HepG2 (cell line): ENCODE data around the gene MOGAT3. TPM values are rescaled to one million over a fixed set of nuclear protein-coding genes. Genes with fewer than 3 reads are reported as not detected.

Experiments
- CREM ChIP-seq, 2 experiments: sonication (generic) in 1 of 2; formaldehyde crosslinking in 1 of 2; IDR thresholded peaks; 2 replicates each; pipeline versions ENCODE4 v1.4.0 to v1.6.1; 2016 to 2020; ENCODE audit warnings: antibody characterized with exemption in 1 of 2, mild to moderate bottlenecking in 1 of 2, missing genetic modification reagents in 1 of 2
- DNMT3B ChIP-seq: conservative IDR thresholded peaks from 2 replicates; pipeline ENCODE4 v1.6.1; 2016; ENCODE audit warnings: missing biosample characterization, control low read depth
- GTF3A ChIP-seq: sonication (generic); formaldehyde crosslinking; conservative IDR thresholded peaks from 2 replicates; pipeline ENCODE4 v1.4.0; 2020; ENCODE audit warnings: mild to moderate bottlenecking, missing genetic modification reagents
- IKZF1 ChIP-seq: fragments of 450-650 bp; IDR thresholded peaks from 2 replicates; pipeline ENCODE4 v1.7.1; 2016
- ISL2 ChIP-seq: sonication (generic); formaldehyde crosslinking; IDR thresholded peaks from 2 replicates; pipeline ENCODE4 v1.5.0; 2020; ENCODE audit warnings: missing genetic modification reagents
- MBNL3 ChIP-seq: fragments of 250-450 bp; sonication (Bioruptor Pico); conservative IDR thresholded peaks from 2 replicates; pipeline ENCODE4 v1.8.0; 2022; ENCODE audit warnings: mild to moderate bottlenecking, inconsistent platforms
- NCOR1 ChIP-seq: fragments of 200-600 bp; sonication (generic); IDR thresholded peaks from 2 replicates; pipeline ENCODE4 v1.7.0; 2017; ENCODE audit warnings: antibody characterized with exemption, low read length, borderline replicate concordance
- RARG ChIP-seq: sonication (generic); formaldehyde crosslinking; IDR thresholded peaks from 2 replicates; pipeline ENCODE4 v1.4.0; 2020; ENCODE audit warnings: low read depth, mild to moderate bottlenecking, missing genetic modification reagents
- RORA ChIP-seq: sonication (generic); formaldehyde crosslinking; IDR thresholded peaks from 2 replicates; pipeline ENCODE4 v1.5.0; 2020; ENCODE audit warnings: mild to moderate bottlenecking, missing genetic modification reagents, moderate library complexity
- TOE1 ChIP-seq: sonication (generic); formaldehyde crosslinking; IDR thresholded peaks from 2 replicates; pipeline ENCODE4 v1.4.0; 2020; ENCODE audit warnings: mild to moderate bottlenecking, missing genetic modification reagents
- ZNF292 ChIP-seq: sonication (generic); formaldehyde crosslinking; IDR thresholded peaks from 2 replicates; pipeline ENCODE4 v1.8.1; 2022; ENCODE audit warnings: mild to moderate bottlenecking, low read depth, missing genetic modification reagents, borderline replicate concordance
- ZNF337 ChIP-seq: sonication (generic); formaldehyde crosslinking; IDR thresholded peaks from 2 replicates; pipeline ENCODE4 v1.5.1; 2020; ENCODE audit warnings: missing genetic modification reagents, low read depth, mild to moderate bottlenecking, borderline replicate concordance
- ZNF496 ChIP-seq: sonication (generic); formaldehyde crosslinking; IDR thresholded peaks from 2 replicates; pipeline ENCODE4 v1.8.1; 2023; ENCODE audit warnings: mild to moderate bottlenecking, moderate library complexity, missing genetic modification reagents; ENCODE audit not compliant: insufficient replicate concordance
- ZNF547 ChIP-seq: sonication (generic); formaldehyde crosslinking; IDR thresholded peaks from 2 replicates; pipeline ENCODE4 v1.5.1; 2020; ENCODE audit warnings: mild to moderate bottlenecking, missing genetic modification reagents
- polyA plus RNA-seq, 8 experiments: library from polyadenylated mRNA; depleted of rRNA in 3 of 8; stranded (reverse) in 7 of 8; unstranded in 1 of 8; fragments of >200 nt; fragmentation: Illumina TruSeq in 4 of 8; extraction: Trizol in 4 of 8; gene quantifications; 2 replicates each; pipeline versions ENCODE4 v1.2.1 to v1.2.3, GENCODE V29; 2011 to 2016; ENCODE audit warnings: low read depth in 4 of 8, missing spikeins in 1 of 8, mixed read lengths in 1 of 8; ENCODE audit not compliant: insufficient read depth in 1 of 8
- total RNA-seq, 5 experiments: library from RNA; depleted of rRNA; stranded (reverse); fragments of >200 nt; fragmentation: Illumina TruSeq; extraction: Trizol; gene quantifications; 2 replicates each; pipeline ENCODE4 v1.2.3, GENCODE V29; 2016; ENCODE audit warnings: low read depth in 1 of 5
- TF ChIP-seq, protein P1 (sequence below): sonication (generic); formaldehyde crosslinking; IDR thresholded peaks from 2 replicates; pipeline ENCODE4 v1.4.0; 2020; ENCODE audit warnings: missing genetic modification reagents
- TF ChIP-seq, protein P2 (sequence below): sonication (generic); formaldehyde crosslinking; IDR thresholded peaks from 2 replicates; pipeline ENCODE4 v1.8.0; 2022; ENCODE audit warnings: missing genetic modification reagents, mild to moderate bottlenecking, moderate library complexity, borderline replicate concordance
- TF ChIP-seq, protein P3 (sequence below), 2 experiments: sonication (generic) in 1 of 2; formaldehyde crosslinking in 1 of 2; IDR thresholded peaks; 2 replicates each; pipeline versions ENCODE4 v1.4.0 to v1.6.1; 2016 to 2020; ENCODE audit warnings: borderline replicate concordance in 1 of 2, low read depth in 1 of 2, mild to moderate bottlenecking in 1 of 2, missing genetic modification reagents in 1 of 2
- TF ChIP-seq, protein P4 (sequence below): sonication (generic); formaldehyde crosslinking; IDR thresholded peaks from 2 replicates; pipeline ENCODE4 v1.4.0; 2020; ENCODE audit warnings: missing genetic modification reagents

MOGAT3 gene
- total and polyA plus RNA-seq, 2 of the 13 experiments (the other 11 are each of a cell fraction or from before 2014, with no cell fraction given), result 22.5 to 30.5 TPM

GRCh38 chr7:101218236-101219125, 17.6 kb upstream of the MOGAT3 start (continued):
- TF ChIP-seq, protein P1, sequence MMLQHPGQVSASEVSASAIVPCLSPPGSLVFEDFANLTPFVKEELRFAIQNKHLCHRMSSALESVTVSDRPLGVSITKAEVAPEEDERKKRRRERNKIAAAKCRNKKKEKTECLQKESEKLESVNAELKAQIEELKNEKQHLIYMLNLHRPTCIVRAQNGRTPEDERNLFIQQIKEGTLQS (CRISPR knock-in tag), result no peak
- TF ChIP-seq ZNF547 (CRISPR knock-in tag) (no peak; the same call in 1 of the 2 replicates), ISL2 (no peak), ZNF337 (CRISPR knock-in tag) (no peak), GTF3A (CRISPR knock-in tag) (no peak), RARG (0 out of 2 replicates have a peak, but pooled peaks have one; percentile 55), TOE1 (no peak), RORA (CRISPR knock-in tag) (no peak), CREM (IDR thresholded peaks at IDR 0.05) (no peak), CREM (CRISPR knock-in tag; IDR thresholded peaks at IDR 0.05) (no peak), DNMT3B (CRISPR knock-in tag) (no peak), MBNL3 (CRISPR knock-in tag) (no peak), IKZF1 (no peak), NCOR1 (peak; percentile 14; the same call in 1 of the 2 replicates), ZNF496 (no peak), ZNF292 (CRISPR knock-in tag) (no peak; the same call in 1 of the 2 replicates)
- TF ChIP-seq, protein P2, sequence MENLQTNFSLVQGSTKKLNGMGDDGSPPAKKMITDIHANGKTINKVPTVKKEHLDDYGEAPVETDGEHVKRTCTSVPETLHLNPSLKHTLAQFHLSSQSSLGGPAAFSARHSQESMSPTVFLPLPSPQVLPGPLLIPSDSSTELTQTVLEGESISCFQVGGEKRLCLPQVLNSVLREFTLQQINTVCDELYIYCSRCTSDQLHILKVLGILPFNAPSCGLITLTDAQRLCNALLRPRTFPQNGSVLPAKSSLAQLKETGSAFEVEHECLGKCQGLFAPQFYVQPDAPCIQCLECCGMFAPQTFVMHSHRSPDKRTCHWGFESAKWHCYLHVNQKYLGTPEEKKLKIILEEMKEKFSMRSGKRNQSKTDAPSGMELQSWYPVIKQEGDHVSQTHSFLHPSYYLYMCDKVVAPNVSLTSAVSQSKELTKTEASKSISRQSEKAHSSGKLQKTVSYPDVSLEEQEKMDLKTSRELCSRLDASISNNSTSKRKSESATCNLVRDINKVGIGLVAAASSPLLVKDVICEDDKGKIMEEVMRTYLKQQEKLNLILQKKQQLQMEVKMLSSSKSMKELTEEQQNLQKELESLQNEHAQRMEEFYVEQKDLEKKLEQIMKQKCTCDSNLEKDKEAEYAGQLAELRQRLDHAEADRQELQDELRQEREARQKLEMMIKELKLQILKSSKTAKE (CRISPR knock-in tag), result no peak
- TF ChIP-seq, protein P3, sequence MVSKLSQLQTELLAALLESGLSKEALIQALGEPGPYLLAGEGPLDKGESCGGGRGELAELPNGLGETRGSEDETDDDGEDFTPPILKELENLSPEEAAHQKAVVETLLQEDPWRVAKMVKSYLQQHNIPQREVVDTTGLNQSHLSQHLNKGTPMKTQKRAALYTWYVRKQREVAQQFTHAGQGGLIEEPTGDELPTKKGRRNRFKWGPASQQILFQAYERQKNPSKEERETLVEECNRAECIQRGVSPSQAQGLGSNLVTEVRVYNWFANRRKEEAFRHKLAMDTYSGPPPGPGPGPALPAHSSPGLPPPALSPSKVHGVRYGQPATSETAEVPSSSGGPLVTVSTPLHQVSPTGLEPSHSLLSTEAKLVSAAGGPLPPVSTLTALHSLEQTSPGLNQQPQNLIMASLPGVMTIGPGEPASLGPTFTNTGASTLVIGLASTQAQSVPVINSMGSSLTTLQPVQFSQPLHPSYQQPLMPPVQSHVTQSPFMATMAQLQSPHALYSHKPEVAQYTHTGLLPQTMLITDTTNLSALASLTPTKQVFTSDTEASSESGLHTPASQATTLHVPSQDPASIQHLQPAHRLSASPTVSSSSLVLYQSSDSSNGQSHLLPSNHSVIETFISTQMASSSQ (IDR thresholded peaks at IDR 0.05; ENCODE audit: low read depth), result peak; percentile 95
- TF ChIP-seq, protein P3 (CRISPR knock-in tag; IDR thresholded peaks at IDR 0.05; ENCODE audit: borderline replicate concordance), result peak; percentile 98
- TF ChIP-seq, protein P4, sequence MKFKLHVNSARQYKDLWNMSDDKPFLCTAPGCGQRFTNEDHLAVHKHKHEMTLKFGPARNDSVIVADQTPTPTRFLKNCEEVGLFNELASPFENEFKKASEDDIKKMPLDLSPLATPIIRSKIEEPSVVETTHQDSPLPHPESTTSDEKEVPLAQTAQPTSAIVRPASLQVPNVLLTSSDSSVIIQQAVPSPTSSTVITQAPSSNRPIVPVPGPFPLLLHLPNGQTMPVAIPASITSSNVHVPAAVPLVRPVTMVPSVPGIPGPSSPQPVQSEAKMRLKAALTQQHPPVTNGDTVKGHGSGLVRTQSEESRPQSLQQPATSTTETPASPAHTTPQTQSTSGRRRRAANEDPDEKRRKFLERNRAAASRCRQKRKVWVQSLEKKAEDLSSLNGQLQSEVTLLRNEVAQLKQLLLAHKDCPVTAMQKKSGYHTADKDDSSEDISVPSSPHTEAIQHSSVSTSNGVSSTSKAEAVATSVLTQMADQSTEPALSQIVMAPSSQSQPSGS (CRISPR knock-in tag), result no peak
